Measurements from ENCODE around the gene OR10A5. TPM values are rescaled to one million over a fixed set of nuclear protein-coding genes. Genes with fewer than 3 reads are reported as not detected.

The OR10A5 gene
- total and polyA plus RNA-seq, 10 of the 15 experiments (the other 5 are each of a cell fraction or from before 2014, with no cell fraction given): not detected

GRCh38 chr11:6825231-6825744 lies 20.2 kb upstream of the OR10A5 start (continued):
- TF ChIP-seq PKNOX1 (IDR thresholded peaks at IDR 0.05): no peak
- TF ChIP-seq E2F8 (IDR thresholded peaks at IDR 0.05; ENCODE audit: low read depth, partially characterized antibody): no peak
- TF ChIP-seq TCF7 (IDR thresholded peaks at IDR 0.05; ENCODE audit: borderline replicate concordance): no peak
- TF ChIP-seq MEF2B (IDR thresholded peaks at IDR 0.05; ENCODE audit: partially characterized antibody, poor library complexity, severe bottlenecking): no peak
- no peak for TF ChIP-seq YY1 (IDR thresholded peaks at IDR 0.05; ENCODE audit: low read depth, low read length)
- TF ChIP-seq KAT2A (conservative IDR thresholded peaks at IDR 0.05; ENCODE audit: control insufficient read depth, low read depth, low read length): no peak
- TF ChIP-seq ZNF592 (IDR thresholded peaks at IDR 0.05): no peak
- no peak for TF ChIP-seq SKIL (IDR thresholded peaks at IDR 0.05; ENCODE audit: low read depth, poor library complexity, severe bottlenecking)
- no peak for TF ChIP-seq HDGF (IDR thresholded peaks at IDR 0.05)
- TF ChIP-seq SREBF2 (IDR thresholded peaks at IDR 0.05; ENCODE audit: low read length): no peak
- no peak for TF ChIP-seq ESRRA (IDR thresholded peaks at IDR 0.05; ENCODE audit: low read length)
- no peak for TF ChIP-seq BCL11A (IDR thresholded peaks at IDR 0.05; ENCODE audit: low read depth, low read length)
- no peak for TF ChIP-seq USF1 (IDR thresholded peaks at IDR 0.05; ENCODE audit: borderline replicate concordance, extremely low read length, insufficient read depth, low read depth, low read length)
